ENCODE measurements around the gene SEMA7A.

SEMA7A gene

GRCh38 chr15:74417225-74417624 lies 16.5 kb downstream of the SEMA7A start:
- DNase-seq (ENCODE audit: low read depth): peak; percentile 68
- no peak for TF ChIP-seq CTCF (conservative IDR thresholded peaks at IDR 0.05; ENCODE audit: low read length)
- H3K4me3 ChIP-seq (ENCODE audit: low read length): no peak overlapping the region

GRCh38 chr15:74415966-74416916 lies 17.5 kb downstream of the SEMA7A start:
- no peak overlapping the region for H3K4me3 ChIP-seq (ENCODE audit: low read length)
- TF ChIP-seq CTCF (conservative IDR thresholded peaks at IDR 0.05; ENCODE audit: low read length): no peak
- no peak for DNase-seq (ENCODE audit: low read depth)

GRCh38 chr15:74414603-74415338 lies 19.0 kb downstream of the SEMA7A start:
- no peak for TF ChIP-seq CTCF (conservative IDR thresholded peaks at IDR 0.05; ENCODE audit: low read length)
- no peak overlapping the region for H3K4me3 ChIP-seq (ENCODE audit: low read length)
- no peak for DNase-seq (ENCODE audit: low read depth)

GRCh38 chr15:74414081-74414580 lies 19.6 kb downstream of the SEMA7A start:
- no peak for DNase-seq (ENCODE audit: low read depth)
- no peak for TF ChIP-seq CTCF (conservative IDR thresholded peaks at IDR 0.05; ENCODE audit: low read length)
- no peak overlapping the region for H3K4me3 ChIP-seq (ENCODE audit: low read length)

- TF ChIP-seq CTCF (conservative IDR thresholded peaks at IDR 0.05; ENCODE audit: low read length): no peak
- H3K4me3 ChIP-seq (ENCODE audit: low read length): no peak overlapping the region
- DNase-seq (ENCODE audit: low read depth): no peak
These were observed 20.2 kb downstream of the SEMA7A start for GRCh38 chr15:74413350-74414080.

- TF ChIP-seq CTCF (conservative IDR thresholded peaks at IDR 0.05; ENCODE audit: low read length): no peak
- H3K4me3 ChIP-seq (ENCODE audit: low read length): no peak overlapping the region
- DNase-seq (ENCODE audit: low read depth): no peak
These were observed 21.6 kb downstream of the SEMA7A start for GRCh38 chr15:74412159-74412558.
